GM19324 (cell line): ENCODE data around the gene TRIM25.

Source experiments
- ATAC-seq: cut with Tn5 transposase; IDR thresholded peaks from one replicate; pipeline ENCODE4 v1.9.1; 2021; ENCODE audit warnings: mild to moderate bottlenecking, moderate library complexity; ENCODE audit not compliant: unreplicated experiment, low FRiP score

Gene TRIM25

DNA sequence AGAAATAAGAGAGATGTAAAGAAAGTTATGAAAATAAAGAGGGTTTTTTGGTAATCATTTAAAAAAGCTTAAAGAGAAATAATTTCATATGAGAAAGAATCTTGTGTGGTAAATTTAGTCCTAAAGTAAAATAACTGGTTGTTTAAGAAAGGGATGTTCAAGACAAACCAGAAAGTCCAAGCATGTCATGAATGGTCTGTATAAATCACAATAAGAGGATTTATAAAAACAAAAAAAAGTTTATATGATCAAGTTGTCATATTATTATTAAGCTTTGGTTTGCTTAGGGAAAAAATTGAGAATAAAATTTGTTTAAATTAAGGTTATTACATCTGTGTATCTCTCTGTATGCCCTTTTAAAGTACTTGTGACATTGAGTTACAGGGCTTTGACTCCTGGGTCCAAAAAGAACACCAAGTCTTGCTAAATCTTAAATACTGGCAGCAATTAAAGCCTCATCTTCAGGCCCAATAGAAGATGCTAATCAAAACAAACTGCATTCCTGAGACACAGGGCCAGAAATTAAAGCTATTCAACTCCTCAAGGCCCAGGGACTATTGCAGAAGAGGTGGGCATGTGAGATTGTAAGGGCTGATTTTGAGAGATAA is 15.6 kb upstream of the TRIM25 start:
- no peak for ATAC-seq

DNA sequence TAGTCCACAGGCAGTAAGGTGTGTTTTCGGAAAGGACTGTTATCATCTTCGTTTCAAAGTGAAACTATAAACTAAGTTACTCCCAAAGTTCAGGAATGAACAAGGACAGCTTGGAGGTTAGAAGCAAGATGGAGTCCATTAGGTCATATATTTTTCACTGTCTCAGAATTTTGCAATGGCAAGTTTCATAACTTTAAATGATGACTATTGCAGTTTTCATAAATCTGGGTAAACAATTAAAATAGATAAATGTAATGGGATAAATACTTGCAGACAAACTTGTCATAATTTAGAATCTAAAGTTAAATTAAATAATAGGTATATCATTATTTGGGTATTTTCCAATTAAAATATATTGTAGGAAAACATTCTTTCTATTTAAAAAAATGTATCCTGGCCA is 14.7 kb upstream of the TRIM25 start:
- no peak for ATAC-seq

DNA sequence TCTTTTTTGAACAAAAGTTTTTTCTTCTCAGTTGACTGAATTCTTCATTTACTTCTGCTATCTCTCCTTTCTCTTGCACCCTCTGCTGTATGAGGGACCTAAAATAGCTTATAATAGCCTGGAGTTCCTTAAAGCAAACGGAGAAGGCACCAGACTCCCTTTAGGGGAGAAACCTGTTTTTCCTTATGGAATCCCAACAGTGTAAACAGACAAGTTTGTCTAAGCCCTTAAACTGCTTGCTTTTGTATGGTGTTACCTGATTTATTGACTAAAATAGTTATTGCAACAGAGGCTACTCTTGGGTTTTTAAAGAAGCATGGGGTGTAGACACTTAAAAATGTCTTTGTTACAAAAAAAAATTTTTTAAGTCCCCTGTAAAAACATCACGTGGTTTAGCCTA is 12.9 kb upstream of the TRIM25 start:
- ATAC-seq: no peak

DNA sequence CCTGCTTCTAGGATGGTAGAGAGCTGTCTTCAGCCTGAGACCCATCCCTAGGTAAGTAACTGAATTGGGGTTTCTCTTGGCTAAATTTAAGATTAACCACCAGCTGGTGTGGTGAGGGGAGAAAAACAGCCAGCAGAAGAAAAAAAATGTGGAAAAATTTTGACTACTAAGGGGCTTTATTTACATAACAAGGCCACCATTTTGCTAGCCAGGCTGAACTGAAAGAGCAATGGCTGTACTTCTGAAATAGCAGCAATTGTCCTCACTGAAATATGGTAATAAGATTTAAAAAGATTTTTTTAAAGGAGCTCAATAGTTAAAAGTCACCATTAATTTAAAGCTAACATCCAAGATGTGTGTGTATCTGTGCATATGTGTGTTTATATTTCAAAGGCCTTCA is 12.4 kb upstream of the TRIM25 start:
- ATAC-seq: no peak

DNA sequence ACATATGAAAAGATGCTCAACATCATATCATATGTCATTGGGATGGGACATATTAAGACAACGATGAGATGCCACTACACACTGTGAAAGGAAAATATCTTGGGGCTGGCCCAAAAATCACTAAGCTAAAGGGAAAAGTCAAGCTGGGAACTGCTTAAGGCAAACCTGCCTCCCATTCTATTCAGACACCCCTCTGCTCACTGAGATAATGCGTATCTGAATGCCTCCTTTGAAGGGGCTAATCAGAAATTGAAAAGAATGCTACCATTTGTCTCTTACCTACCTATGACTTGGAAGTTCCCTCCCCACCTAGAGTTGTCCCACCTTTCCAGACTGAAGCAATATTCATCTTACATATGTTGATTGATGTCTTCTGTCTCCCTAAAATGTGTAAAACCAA is 11.2 kb upstream of the TRIM25 start:
- ATAC-seq: no peak

DNA sequence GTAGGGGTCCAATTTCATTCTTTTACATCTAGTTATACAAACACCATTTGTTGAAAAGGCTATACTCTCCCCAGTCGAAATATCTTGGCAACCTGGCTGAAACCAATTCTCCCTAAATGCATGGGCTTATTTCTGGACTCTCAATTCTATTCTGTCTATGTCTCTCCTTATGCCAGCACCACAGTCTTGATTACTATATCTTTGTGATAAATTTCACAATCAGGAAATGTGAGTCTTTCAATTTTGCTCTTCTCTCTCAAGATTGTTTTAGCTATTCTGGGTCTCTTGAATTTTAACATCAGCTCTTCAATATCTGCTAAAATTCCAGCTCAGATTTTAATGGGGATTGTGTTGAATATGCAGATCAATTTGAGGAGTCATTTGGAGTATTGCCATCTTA is 5.9 kb upstream of the TRIM25 start:
- ATAC-seq: no peak

DNA sequence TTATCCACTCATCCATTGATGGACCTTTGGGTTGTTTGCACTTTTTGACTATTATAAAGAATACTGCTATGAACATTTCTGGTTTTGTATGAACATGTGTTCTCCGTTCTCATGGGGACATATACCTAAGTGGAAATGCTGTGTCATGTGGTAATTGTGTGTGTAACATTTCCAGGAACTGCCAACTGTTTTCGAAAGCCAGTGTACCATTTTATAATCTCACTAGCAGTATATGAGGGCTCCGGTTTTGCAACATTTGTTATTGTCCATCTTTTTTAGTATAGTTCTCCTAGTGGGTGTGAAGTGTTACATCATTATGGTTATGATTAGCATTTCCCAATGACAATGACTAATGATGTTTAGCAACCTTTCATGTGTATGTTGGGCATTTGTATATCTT is 5.1 kb upstream of the TRIM25 start:
- ATAC-seq: no peak

DNA sequence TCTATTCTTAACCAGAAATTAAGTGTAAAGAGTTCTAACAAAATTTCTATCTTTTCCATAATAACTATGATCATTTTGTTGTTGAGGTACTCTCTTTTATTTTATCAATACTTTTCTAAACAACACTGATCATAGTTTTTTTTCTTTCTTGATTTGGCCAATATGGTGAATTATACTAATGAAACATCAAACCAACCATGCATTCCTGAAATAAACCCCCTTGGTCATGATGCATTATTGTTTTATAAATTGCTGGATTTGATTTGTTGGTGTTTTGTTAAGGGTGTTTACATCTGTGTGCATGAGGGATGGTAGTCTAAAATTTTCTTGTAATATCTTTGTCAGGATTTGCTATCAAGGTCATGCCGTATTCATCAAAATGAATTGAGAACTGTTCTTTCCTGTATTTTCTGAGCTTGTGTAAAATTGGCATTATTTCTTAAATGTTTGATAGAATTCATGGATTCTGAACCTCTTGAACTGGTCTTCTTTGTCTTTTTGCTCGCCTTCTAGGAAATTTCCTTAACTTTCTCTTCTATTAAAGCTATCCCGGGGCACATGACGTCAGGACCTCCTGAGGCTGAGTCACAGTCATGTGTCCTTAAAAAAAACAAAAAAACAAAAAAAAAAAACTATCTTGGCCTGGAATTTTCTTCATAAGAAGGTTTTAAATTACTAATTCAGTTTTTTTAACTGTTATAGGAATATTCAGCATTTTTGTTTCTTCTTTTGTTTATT is 3.9 kb upstream of the TRIM25 start:
- ATAC-seq: no peak

DNA sequence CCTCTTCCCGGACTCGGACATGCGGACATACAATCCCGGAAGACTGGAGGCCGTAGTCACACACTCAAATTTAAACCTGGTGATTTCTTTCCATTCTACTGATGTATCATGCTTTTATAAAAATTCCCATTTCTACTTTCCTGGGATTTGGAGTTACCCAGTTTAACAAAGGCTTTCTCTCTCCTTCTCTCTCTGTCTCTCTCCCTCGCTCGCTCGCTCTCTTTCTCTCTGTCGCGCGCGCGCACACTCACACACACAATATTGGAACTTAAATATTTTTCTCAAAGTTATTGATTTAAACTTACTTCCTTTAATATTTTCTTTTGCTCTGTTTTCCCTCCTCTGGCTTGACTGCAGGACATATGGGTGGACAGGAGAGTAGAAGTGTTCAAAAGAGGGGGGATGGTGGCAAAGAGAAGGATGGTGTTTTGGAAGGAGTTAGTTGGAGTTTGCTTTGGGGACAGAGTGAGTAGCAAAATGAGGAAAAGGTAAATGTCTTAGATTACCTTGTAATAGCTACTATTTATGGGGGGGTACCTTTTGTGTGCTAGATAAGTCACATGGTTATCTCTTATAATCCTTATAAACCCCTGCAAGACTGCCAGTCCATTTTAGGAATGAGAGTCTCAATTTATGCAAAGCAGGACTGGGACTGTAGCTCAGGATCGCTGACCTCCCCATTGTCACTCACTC is 878 bp upstream of the TRIM25 start:
- no peak for ATAC-seq

DNA sequence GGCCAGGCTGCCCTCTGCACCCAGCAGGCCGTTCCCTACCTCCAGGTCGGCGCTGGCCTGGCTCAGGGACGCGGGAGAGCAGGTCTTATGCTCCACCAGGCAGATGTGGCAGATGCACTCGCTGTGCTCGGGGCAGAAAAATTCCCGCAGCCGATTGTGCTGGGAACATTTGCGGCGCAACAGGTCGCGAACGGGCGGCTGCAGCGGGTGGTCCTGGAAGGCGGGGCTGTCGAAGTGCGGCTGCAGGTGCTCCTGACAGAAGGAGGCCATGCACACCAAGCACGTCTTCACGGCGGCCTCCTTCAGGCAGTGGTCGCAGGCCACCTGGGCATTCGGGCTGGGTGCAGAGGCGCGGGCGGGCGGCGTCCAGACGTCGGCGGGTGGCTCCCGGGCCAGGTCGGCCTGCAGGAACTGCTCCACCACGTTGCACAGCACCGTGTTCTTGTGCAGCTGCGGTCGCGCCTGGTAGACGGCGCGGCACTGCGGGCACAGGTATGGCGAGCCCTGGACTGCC is 439 bp downstream of the TRIM25 start:
- peak; percentile 39 for ATAC-seq

DNA sequence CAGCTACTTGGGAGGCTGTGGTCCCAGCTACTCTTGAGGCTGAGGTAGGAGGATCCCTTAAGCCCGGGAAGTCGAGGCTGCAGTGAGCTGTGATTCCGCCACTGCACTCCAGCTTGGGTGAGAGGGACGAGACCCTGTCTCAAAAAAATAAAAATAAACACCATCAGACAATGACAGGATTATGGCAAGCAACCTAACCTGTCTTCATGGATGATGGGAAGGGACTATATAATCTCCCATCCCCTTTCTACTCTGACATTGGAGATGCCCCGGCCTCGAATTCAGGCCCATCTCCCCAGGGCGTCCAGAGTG is 893 bp downstream of the TRIM25 start:
- ATAC-seq: no peak

DNA sequence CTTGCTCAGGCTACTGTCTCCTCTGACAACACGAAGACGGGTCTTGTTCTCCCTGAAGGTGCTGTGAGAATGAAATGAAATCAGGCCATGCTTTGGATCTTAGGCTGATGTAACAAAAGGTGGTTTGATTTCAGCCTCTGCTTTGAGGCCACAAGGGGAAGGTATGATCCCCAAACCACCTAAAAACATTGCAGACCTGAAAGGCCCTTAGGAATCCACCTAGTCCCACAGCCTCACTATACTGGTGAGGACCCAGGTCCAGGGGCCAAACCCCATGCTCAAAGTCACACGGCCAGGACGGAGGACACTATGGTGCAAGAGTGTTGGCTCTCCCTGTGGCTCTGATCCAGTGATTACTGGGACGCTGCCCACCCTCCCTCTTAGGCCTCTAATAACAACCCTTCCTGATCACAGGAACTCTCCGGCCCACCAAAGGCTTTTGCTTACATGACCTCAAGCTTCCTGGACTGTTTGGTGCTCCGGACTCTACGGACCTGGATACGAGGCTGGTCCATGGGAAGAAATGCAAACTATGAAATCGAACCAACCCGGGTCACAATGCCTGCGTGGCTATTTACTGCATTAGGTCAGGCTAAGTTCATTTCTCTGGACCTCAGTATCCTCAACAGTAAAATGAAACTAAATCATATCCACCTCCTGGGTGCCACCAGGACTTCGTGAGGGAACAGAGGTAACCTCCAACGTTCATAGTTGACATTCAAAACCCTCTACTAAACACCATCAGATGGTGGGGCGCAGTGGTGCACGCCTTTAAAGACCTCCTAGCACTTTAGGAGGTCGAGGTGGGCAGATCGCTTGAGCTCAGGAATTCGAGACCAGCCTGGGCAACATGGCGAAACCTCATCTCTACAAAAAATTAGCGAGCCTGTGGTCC is 1.5 kb downstream of the TRIM25 start:
- no peak for ATAC-seq

DNA sequence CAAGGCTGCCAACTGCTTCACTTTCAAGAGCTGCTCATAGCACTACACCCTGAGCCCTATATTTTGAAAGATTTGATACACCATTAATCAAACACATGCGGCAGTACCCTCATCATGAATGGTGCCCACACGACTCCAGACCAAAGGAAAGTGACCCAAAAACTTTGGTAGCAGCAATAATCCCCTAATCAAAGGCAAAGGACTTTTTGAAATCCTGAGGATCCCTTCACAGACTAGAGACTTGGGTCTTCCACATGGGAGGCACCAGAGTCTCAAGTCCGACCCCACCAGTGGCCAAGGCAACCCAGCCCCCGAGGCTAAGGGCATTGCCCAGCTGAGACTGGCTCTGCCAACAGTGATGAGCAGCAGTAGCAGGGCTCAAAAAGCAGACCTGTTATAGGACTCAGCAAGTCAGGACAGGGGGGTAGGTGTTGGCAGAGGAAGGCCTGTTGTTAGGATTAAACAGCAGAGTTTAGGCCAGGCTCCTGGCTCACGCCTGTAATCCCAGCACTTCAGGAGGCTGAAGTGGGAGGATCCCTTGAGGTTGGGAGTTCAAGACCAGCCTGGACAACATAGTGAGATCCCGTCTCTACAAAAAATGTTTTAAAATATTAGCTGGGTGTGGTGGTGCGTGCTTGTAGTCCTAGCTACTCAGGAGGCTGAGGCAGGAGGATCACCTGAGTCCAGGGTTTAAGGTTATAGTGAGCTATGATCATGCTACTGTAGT is 3.2 kb downstream of the TRIM25 start:
- no peak for ATAC-seq

DNA sequence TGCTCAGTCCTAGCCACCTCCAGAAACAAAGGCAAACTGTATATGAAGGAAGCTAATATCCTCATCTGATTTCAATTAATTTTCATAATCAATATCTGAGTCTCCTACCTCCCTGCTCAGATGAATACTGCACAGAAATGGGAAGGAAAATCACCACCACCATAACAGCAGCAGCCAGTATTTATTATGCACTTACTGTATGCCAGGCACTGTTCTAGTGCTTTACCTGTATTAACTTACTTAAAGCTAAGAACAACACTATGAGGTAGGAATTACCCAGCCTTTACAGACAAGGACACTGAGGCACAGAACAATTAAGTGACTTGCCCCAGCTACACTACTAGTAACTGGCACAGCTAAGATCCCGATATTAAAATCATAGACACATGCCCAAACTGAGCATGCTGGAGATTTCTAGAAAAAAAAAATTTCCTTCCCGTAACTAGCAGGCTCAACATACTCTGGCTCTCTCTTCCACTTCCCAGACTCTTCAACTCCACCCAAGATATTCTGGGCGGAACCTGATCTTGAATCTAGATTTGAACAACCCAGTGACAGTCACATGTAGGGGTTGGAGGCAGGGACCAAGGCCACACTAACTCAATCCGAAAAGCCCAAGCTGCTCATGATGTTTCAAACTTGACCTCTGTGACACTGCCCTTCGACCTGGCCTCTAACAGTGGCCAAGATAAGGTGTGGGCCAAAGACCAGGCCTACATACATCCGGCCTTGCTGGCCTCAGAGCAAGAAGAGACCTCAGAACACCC is 3.9 kb downstream of the TRIM25 start:
- ATAC-seq: no peak

DNA sequence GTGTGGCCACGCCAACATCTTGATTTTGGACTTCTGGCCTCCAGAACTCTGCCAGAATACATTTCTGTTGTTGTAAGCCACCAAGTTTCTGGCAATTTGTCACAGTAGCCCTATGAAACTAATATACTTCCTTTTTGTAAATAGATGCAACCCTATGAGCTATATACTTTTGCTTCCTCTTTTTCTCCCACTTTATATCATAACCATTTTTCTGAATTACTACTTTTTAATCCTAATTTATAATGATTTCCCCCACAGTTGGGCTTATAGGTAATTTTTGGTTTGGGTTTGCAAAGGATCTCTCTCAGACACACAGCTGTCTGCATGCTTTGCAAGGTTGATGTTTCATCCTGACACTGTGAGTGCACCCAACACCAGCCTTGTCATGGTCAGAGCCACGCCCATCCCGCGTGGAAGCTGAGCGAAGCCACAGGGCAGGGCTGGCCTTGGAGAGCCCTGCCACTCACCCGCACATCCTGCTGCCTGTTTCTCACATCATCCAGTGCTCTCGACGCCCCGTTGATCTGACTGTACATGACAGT is 5.8 kb downstream of the TRIM25 start:
- ATAC-seq: peak; percentile 84

DNA sequence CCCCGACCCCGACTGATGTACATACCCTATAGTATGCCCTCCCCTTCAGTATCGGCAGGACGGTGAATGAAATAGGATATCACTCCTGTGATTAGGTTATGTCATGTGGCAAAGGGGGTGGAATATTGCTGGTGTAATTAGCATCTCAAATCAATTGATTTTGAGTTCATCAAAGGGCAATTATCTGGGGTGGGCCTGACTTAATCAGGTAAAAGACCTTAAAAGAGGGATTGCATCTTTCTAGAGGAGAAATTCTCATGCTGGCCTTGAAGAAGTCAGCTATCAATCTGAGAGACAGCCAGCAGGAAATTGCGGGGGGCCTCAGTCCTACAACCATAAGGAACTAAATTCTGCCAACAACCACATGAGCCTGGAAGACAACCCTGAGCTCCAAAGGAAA is 10.3 kb downstream of the TRIM25 start:
- ATAC-seq: no peak

DNA sequence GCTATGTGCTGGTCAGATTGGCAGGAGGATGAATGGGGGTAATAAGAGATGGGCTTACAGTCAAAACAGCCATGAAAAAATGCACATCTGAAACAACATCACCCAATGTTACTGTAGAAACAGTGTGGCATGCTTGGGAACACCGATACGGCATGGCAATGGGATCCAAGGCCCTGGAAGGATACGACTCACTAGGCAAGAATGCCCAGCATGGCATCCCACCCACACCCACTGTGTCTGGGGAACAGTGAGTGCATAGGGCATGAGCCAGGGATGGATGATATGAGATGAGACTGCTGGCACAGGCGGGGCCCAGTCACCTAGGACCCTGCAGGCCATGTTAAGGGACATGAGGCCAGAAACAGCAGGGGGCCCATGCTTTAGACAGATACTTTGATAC is 11.5 kb downstream of the TRIM25 start:
- no peak for ATAC-seq

DNA sequence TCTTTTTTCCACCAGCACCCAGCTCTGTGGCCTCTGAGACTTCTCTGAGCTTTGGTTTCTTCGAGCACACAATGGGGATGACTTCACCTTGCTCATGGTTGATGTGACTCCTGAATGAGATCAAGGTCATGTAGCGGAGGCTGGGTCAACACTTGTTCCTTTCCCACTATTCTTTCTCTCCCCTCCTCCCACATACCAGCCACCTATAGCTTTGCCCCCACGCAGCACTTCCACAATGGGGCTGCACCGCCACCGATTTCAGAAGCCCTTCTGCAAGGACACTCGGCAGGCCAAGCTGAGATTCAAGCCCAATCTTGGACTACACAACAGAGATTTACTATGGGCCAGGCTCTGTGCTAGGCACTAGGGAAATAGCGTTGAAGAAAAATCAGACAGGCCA is 14.4 kb downstream of the TRIM25 start:
- no peak for ATAC-seq

DNA sequence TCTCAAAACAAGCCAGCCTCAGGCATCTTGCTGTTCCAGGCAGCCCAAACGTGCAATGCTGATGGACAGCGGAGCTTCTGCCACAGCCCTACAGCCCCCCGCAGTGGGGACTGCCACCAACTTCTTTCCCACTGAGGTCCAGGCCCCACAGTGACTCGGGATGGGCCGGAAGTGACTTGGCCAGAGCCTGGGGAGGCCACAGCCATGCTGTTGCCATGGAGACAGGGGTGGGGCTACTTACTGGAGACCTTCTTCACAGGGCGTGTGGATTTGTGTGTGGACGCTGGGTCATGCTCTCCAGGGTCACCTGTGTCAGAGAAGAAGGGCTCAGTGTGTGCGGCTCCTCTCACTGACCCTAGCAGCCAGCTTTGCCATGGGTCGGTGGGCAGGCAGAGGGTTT is 15.0 kb downstream of the TRIM25 start:
- no peak for ATAC-seq
